T47D (cell line): ENCODE results near the gene RPL10.

ENCODE experiments used
- DNase-seq, 2 experiments: peaks; one replicate each; pipeline versions ENCODE4 v3.0.0 to v3.0.0-alpha.2; 2011 to 2012; ENCODE audit warnings: low read depth in 1 of 2, low spot score in 1 of 2
- JUND ChIP-seq: IDR thresholded peaks from 2 replicates; pipeline ENCODE4 v1.6.1; 2012; ENCODE audit warnings: low read depth
- in situ Hi-C: cut with HindIII; loops from 2 replicates; pipeline ENCODE4 v1.10.0; 2016; ENCODE audit warnings: low sequenced_read_pairs, low pct_unique_long_range_greater_than_20kb

Gene RPL10

DNA sequence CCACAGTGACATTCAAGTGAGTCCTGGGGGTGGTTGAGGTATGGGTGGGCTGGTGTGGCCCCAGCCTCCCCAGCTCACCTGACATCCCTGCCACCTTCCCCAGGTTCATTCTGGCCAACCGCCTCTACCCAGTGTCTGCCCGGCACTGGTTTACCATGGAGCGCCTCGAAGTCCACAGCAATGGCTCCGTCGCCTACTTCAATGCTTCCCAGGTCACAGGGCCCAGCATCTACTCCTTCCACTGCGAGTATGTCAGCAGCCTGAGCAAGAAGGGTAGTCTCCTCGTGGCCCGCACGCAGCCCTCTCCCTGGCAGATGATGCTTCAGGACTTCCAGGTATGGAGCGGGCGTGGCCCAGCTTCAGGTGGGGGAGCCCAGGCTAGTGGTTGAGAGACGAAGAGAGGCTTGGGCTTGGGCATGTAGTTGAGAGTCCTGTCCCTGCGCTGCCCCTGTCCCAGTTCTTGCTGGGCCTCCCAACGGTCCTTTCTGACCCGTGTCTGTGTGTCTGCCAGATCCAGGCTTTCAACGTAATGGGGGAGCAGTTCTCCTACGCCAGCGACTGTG is 37.1 kb downstream of the RPL10 start:
- in situ Hi-C loops = no loop called here
- TF ChIP-seq JUND = no peak
- no peak for DNase-seq

DNA sequence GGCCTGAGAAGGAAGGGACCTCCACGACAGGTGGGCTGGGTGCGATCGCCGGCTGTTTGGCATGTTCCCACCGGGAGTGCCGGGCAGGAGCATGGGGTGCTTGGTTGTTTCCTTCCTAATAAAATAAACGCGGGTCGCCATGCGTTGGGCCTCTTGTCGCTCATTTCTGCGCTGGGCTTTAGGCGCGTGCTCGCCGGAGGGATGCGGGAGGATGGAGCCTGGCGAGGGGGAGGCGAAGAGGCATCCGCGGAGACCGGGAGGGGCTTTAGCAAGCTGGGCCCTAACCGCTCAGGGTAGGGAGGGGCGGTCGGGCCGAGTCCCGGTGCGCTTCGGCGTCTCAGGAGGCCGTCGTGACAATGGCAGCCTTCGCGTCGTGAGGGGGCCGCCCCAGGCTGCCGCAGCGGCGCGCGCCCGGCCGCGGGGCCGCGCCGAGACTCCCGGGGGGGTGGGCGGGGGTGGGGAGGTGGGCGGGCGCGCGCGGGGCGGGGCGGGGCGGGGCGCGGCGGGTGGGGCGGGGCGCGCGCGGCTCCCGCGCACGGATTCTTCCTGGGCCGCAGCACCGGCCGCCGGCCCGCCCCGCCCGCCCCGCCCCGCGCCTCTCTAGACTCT is 38.3 kb downstream of the RPL10 start:
- no peak for DNase-seq
- no peak for TF ChIP-seq JUND
- in situ Hi-C loops = no loop called here

DNA sequence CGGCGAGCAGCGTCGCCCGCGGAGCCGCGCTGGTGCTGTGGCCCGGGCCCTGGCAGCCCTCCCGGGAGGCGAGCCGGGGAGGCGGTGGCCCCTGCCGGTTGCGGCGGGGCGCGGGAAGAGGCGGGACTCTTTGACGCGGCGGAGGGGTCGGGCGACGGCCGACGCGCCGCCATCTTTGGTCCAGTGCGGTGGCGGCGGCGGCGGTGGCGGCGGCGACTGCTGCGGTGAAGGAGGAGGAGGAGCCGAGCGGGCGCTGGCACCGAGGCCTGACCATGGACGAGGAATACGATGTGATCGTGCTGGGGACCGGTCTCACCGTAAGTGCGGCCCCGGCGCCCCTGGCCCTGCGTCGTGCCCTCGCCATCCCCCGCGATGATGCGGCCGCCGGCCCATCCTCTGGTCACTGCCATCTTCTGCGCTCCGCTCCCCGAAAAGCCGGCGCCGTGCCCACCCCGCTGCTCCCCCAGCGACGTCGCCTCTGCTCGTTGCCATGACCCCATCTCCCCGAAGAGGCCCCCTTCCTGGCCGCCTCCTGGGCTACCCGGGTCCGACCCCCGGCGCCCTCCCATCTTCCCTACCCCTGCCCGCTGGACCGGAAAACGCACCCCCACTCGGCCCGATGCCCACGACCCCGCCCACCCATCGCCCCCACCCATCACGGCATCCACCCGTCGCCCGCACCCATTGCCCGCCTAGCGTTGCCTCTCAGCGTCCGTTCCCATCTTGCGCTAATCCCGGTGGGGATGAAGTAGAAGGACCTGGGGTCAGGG is 39.0 kb downstream of the RPL10 start, which contains the start of gene GDI1:
Gene GDI1 (plus strand): TSS at position 172 of the 770 bp plus-strand sequence. CDS start 101 bp downstream, at position 273.
- no peak for TF ChIP-seq JUND
- peak in 1 of 2 experiments; percentile 49 for DNase-seq
- in situ Hi-C loops = no loop called here

GRCh38 chrX:154437971-154438893 is 40.1 kb downstream of the RPL10 start:
- no peak for DNase-seq
- in situ Hi-C loops = no loop called here
- no peak for TF ChIP-seq JUND

DNA sequence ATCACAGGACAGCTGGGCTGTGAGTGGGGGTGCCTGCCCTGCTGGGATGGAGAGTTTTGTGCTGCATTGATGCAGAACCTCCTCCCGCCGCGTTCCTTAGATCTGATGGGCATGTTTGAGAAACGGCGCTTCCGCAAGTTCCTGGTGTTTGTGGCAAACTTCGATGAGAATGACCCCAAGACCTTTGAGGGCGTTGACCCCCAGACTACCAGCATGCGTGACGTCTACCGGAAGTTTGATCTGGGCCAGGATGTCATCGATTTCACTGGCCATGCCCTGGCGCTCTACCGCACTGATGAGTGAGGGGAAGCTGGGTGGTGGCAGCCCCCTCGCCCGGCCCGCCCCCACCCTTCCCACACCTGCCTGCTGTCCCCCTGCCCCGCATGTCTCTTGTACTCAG is 41.7 kb downstream of the RPL10 start:
- DNase-seq = no peak
- in situ Hi-C loops = no loop called here
- TF ChIP-seq JUND = no peak

GRCh38 chrX:154440623-154441357 is 42.6 kb downstream of the RPL10 start:
- TF ChIP-seq JUND = no peak
- no peak for DNase-seq
- in situ Hi-C loops = no loop called here

- no peak for DNase-seq
- TF ChIP-seq JUND = no peak
- in situ Hi-C loops = no loop called here
These were observed 43.4 kb downstream of the RPL10 start for GRCh38 chrX:154441564-154441963.

DNA sequence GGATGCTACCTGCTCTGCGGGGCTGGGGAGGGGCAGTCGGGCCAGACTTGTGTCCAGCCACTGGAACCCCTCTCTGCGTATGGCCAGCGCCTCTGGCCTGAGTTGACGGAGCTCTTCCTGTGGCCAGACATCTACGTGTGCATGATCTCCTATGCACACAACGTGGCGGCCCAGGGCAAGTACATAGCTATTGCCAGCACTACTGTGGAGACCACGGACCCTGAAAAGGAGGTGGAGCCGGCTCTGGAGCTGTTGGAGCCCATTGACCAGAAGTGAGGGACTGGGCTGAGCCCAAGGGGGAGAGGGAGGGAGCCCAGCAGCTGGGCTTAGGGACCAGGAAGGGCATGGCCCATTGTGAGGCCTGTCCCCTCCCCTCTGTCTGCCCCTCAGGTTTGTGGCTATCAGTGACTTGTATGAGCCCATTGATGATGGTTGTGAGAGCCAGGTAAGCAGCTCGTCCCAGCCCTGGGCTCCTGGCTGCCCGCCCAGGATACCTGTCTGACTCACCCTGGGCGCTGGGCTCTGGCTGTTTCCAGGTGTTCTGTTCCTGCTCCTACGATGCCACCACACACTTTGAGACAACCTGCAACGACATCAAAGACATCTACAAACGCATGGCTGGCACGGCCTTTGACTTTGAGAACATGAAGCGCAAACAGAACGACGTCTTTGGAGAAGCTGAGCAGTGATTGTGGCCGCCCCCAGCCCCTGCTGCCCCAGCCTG is 44.0 kb downstream of the RPL10 start:
- DNase-seq = no peak
- no peak for TF ChIP-seq JUND
- in situ Hi-C loops = no loop called here

DNA sequence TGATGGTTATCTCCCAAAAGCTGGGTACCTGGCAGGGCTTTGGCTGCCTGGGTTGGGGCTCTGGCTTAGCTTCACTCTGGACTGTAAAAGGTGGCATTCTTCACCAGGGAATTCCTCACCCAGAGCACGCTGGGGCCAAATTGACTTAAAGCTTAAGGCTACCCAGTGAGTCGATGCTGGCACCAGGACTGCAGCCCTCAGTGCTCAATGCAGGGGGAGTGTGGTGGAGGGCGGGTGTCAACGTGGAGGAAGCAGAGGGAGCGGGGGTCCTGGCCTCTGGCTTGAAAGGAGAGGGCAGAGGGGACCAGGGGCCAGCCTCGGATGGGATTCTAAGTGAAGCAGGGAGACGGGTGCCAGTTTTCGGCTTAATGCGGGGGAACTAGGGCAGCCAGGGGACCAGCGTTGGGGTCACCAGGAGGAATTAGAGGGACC is 45.3 kb downstream of the RPL10 start:
- in situ Hi-C loops = no loop called here
- TF ChIP-seq JUND = no peak
- DNase-seq = peak in 1 of 2 experiments; percentile 31

DNA sequence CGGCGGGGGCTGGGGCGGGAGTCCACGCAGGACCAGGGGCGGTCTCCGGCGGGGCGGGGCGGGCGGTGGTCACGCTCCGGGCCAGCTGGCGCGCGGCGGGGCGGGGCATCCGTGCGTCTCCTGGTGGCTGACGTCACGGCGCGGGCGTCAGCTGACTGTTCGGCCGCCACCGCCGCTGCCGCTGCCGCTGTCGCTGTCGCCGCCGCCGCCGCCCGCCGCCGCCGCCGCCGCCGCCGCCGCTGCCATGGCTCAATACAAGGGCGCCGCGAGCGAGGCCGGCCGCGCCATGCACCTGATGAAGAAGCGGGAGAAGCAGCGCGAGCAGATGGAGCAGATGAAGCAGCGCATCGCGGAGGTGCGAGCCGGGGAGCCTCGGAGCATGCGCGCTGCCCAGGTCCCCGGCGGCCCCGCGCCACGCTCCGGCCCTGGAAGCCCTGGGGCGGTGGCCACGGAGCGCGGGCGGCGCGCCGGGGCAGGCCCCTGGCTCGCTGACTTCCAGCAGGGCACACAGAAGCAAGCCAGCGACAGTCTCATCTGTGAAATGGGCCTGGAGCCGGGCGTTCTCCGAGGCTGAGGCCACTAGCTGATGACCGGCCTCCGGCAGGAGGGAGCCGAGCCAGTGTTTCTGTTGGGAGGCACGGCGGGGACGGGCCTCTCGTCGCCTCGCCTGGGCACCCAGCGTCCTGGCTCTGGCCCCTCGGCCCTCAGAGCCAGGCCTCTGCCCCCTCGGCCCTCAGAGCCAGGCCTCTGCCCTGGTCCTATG is 46.0 kb downstream of the RPL10 start, which contains the start of gene FAM50A:
Gene FAM50A (plus strand): TSS at position 150 of the 763 bp plus-strand sequence. CDS start 95 bp downstream, at position 245.
- in situ Hi-C loops = no loop called here
- TF ChIP-seq JUND = no peak
- peak; percentile 63 to 66 for DNase-seq

- DNase-seq = no peak
- no peak for TF ChIP-seq JUND
- in situ Hi-C loops = no loop called here
These were observed 46.6 kb downstream of the RPL10 start for GRCh38 chrX:154444755-154445246.
